Endodermal cell (in vitro differentiated cells): ENCODE measurements around the gene EZR. TPM values are rescaled to one million over a fixed set of nuclear protein-coding genes. Genes with fewer than 3 reads are reported as not detected.

Experiments used
- DNase-seq: peaks from one replicate; pipeline ENCODE4 v3.0.0-alpha.2; 2017
- H3K27ac ChIP-seq: 2 replicates; pipeline ENCODE4 v1.5.1; 2013; ENCODE audit warnings: mild to moderate bottlenecking, low read depth, low read length, moderate library complexity
- H3K27me3 ChIP-seq: 2 replicates; pipeline ENCODE4 v1.6.1; 2013; ENCODE audit warnings: mild to moderate bottlenecking, low read length, moderate library complexity; ENCODE audit not compliant: insufficient read depth, control insufficient read depth, poor library complexity, severe bottlenecking
- H3K36me3 ChIP-seq: 2 replicates; pipeline ENCODE4 v1.7.0; 2013; ENCODE audit warnings: mild to moderate bottlenecking, low read length, moderate library complexity; ENCODE audit not compliant: control insufficient read depth, insufficient read depth
- H3K4me1 ChIP-seq: one replicate; pipeline ENCODE4 v1.7.0; 2013; ENCODE audit warnings: low read length; ENCODE audit not compliant: control insufficient read depth, insufficient read depth
- H3K4me3 ChIP-seq: 2 replicates; pipeline ENCODE4 v1.5.1; 2013; ENCODE audit warnings: mild to moderate bottlenecking, low read length, moderate library complexity
- H3K9ac ChIP-seq: 2 replicates; pipeline ENCODE4 v1.6.1; 2013; ENCODE audit warnings: mild to moderate bottlenecking, low read length, moderate library complexity; ENCODE audit not compliant: poor library complexity, severe bottlenecking; ENCODE audit errors: extremely low read depth
- H3K9me3 ChIP-seq: 2 replicates; pipeline ENCODE4 v1.6.1; 2013; ENCODE audit warnings: mild to moderate bottlenecking, low read length, moderate library complexity; ENCODE audit not compliant: control insufficient read depth
- H3K27ac Mint-ChIP-seq: 2 replicates; pipeline ENCODE4 v1.8.0; 2020; ENCODE audit warnings: mixed read lengths
- H3K27me3 Mint-ChIP-seq: 2 replicates; pipeline ENCODE4 v1.8.0; 2021; ENCODE audit warnings: mild to moderate bottlenecking, mixed read lengths; ENCODE audit not compliant: insufficient read depth
- H3K36me3 Mint-ChIP-seq: 2 replicates; pipeline ENCODE4 v1.8.0; 2020; ENCODE audit warnings: low read depth, mixed read lengths
- H3K4me1 Mint-ChIP-seq: 2 replicates; pipeline ENCODE4 v1.8.0; 2020; ENCODE audit warnings: mixed read lengths
- H3K4me3 Mint-ChIP-seq: 2 replicates; pipeline ENCODE4 v1.8.0; 2020; ENCODE audit warnings: mild to moderate bottlenecking, moderate library complexity, mixed read lengths
- H3K9me3 Mint-ChIP-seq: 2 replicates; pipeline ENCODE4 v1.8.0; 2020; ENCODE audit warnings: mild to moderate bottlenecking, mixed read lengths
- CTCF ChIP-seq: fragments of 200-600 bp; sonication (generic); conservative IDR thresholded peaks from 2 replicates; pipeline ENCODE4 v1.5.0; 2021; ENCODE audit warnings: antibody characterized with exemption, mild to moderate bottlenecking
- WGBS, 2 experiments: methylation state at CpG; one replicate each; pipeline versions ENCODE4 v1.1.5 to v1.1.7; 2013; ENCODE audit warnings: missing lambda C conversion rate in 2 of 2, mixed read lengths in 1 of 2; ENCODE audit not compliant: insufficient coverage in 1 of 2, insufficient read length in 1 of 2; 5-methylcytosine and 5-hydroxymethylcytosine counted together
- total RNA-seq, 2 donors: library from RNA; stranded (reverse); fragmentation: NEBNext Ultra II Directional in 1 of 2; extraction: Animal tissue kit (Norgen Biotek cat#: 25700) in 1 of 2; gene quantifications; 2 replicates in 1 of 2; 3 replicates in 1 of 2; pipeline ENCODE4 v1.2.1, GENCODE V29; 2021

EZR gene
- total RNA-seq, 2 donors from 2014 or later = 145 to 209 TPM

DNA sequence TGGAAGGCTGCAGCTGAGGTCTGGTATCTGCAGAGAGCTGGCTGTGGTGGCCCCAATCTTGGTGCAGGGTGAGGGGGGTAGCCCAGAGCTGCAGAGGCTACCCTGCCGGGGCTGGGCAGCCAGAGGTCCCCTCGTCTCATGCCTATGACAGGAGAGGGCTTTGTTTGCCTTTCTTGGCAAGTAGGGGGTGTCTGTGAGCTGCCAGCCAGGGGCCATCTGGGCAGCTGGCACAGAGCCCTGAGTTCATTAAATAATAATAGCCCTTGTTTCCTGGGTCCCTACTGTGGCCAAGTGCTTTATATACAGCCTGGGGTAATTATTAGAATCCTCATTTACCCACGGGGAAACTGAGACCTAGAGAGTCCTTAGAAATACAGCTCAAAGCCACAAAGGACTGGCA, 66.6 kb downstream of the EZR start:
- WGBS, 2 experiments = 33 to 74% methylated on average over 1 to 3 of the region's 3 CpGs
- H3K4me1 ChIP-seq = no peaks in the 10 kb centered on the region
- peak; percentile 63 for DNase-seq
- Mint-ChIP-seq H3K27ac (no peak overlapping the region), H3K27me3 (peaks cover 1% of the 10 kb centered on the region), H3K9me3 (no peaks in the 10 kb centered on the region), H3K36me3 (no peaks in the 10 kb centered on the region), H3K4me3 (no peak overlapping the region), H3K4me1 (peaks cover 10% of the 10 kb centered on the region)
- H3K9me3 ChIP-seq = no peaks in the 10 kb centered on the region
- H3K27ac ChIP-seq = peak overlapping the region; percentile 79
- no peak overlapping the region for H3K9ac ChIP-seq
- no peak for TF ChIP-seq CTCF
- H3K27me3 ChIP-seq = no peaks in the 10 kb centered on the region
- H3K36me3 ChIP-seq = no peaks in the 10 kb centered on the region
- no peak overlapping the region for H3K4me3 ChIP-seq

- WGBS, 2 experiments = 87 to 94% methylated on average over 8 to 9 of the region's 9 CpGs
- H3K27ac ChIP-seq = peak overlapping the region; percentile 79
- Mint-ChIP-seq H3K4me1 (peaks cover 4% of the 10 kb centered on the region), H3K36me3 (no peaks in the 10 kb centered on the region), H3K27ac (no peak overlapping the region), H3K27me3 (peaks cover 1% of the 10 kb centered on the region), H3K4me3 (no peak overlapping the region), H3K9me3 (no peaks in the 10 kb centered on the region)
- no peaks in the 10 kb centered on the region for H3K36me3 ChIP-seq
- no peak for TF ChIP-seq CTCF
- H3K27me3 ChIP-seq = no peaks in the 10 kb centered on the region
- no peak overlapping the region for H3K9ac ChIP-seq
- H3K4me3 ChIP-seq = no peak overlapping the region
- DNase-seq = no peak
- H3K9me3 ChIP-seq = no peaks in the 10 kb centered on the region
- H3K4me1 ChIP-seq = no peaks in the 10 kb centered on the region
Measured at GRCh38 chr6:158751921-158752320, 67.2 kb downstream of the EZR start.

GRCh38 chr6:158751224-158751623, 67.9 kb downstream of the EZR start:
- no peaks in the 10 kb centered on the region for H3K9me3 ChIP-seq
- Mint-ChIP-seq H3K4me3 (no peak overlapping the region), H3K9me3 (no peaks in the 10 kb centered on the region), H3K36me3 (no peaks in the 10 kb centered on the region), H3K27me3 (peaks cover 1% of the 10 kb centered on the region), H3K4me1 (peaks cover 4% of the 10 kb centered on the region), H3K27ac (no peak overlapping the region)
- H3K4me3 ChIP-seq = no peak overlapping the region
- no peaks in the 10 kb centered on the region for H3K36me3 ChIP-seq
- DNase-seq = no peak
- no peaks in the 10 kb centered on the region for H3K4me1 ChIP-seq
- no peak overlapping the region for H3K9ac ChIP-seq
- peak overlapping the region; percentile 79 for H3K27ac ChIP-seq
- H3K27me3 ChIP-seq = no peaks in the 10 kb centered on the region
- no peak for TF ChIP-seq CTCF
- 90% methylated on average over 5 to 9 of the region's 9 CpGs for WGBS, 2 experiments
